ENCODE data around the gene CFAP206. TPM values are rescaled to one million over a fixed set of nuclear protein-coding genes. Genes with fewer than 3 reads are reported as not detected.

Gene CFAP206
- total and polyA plus RNA-seq, 7 donors, result 0.04 to 0.36 (median 0.23) TPM; not detected in 3

- Histone ChIP-seq H3K4me1 (no peaks in the 10 kb centered on the region), H3K9me3 (no peaks in the 10 kb centered on the region), H3K36me3 (no peaks in the 10 kb centered on the region), H3K27ac (no peak overlapping the region), H3K27me3 (no peaks in the 10 kb centered on the region), H3K4me3 (no peak overlapping the region)
- WGBS, 2 donors, result 83 to 85% methylated on average over 10 of the region's 10 CpGs
- no peak for DNase-seq
- intact Hi-C loops (cut with DNase I), result loop anchor here (10.0 kb wide), 2 partner anchors 188 to 1478 kb away; partner anchors contain the start of gene RARS2
- TF ChIP-seq, protein P1, sequence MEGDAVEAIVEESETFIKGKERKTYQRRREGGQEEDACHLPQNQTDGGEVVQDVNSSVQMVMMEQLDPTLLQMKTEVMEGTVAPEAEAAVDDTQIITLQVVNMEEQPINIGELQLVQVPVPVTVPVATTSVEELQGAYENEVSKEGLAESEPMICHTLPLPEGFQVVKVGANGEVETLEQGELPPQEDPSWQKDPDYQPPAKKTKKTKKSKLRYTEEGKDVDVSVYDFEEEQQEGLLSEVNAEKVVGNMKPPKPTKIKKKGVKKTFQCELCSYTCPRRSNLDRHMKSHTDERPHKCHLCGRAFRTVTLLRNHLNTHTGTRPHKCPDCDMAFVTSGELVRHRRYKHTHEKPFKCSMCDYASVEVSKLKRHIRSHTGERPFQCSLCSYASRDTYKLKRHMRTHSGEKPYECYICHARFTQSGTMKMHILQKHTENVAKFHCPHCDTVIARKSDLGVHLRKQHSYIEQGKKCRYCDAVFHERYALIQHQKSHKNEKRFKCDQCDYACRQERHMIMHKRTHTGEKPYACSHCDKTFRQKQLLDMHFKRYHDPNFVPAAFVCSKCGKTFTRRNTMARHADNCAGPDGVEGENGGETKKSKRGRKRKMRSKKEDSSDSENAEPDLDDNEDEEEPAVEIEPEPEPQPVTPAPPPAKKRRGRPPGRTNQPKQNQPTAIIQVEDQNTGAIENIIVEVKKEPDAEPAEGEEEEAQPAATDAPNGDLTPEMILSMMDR (IDR thresholded peaks at IDR 0.05), result no peak
- TF ChIP-seq POLR2A (IDR thresholded peaks at IDR 0.05) (no peak), EP300 (IDR thresholded peaks at IDR 0.05) (no peak), POLR2AphosphoS5 (IDR thresholded peaks at IDR 0.05) (no peak)
Measured at GRCh38 chr6:87396595-87397392, 11.0 kb upstream of the CFAP206 start.

GRCh38 chr6:87397656-87398055, 10.1 kb upstream of the CFAP206 start:
- Histone ChIP-seq H3K27me3 (no peaks in the 10 kb centered on the region), H3K36me3 (no peaks in the 10 kb centered on the region), H3K27ac (no peak overlapping the region), H3K4me1 (no peaks in the 10 kb centered on the region), H3K9me3 (no peaks in the 10 kb centered on the region), H3K4me3 (no peak overlapping the region)
- 73 to 91% methylated on average over 1 of the region's 1 CpG for WGBS, 2 donors
- no peak for DNase-seq
- intact Hi-C loops (cut with DNase I), result loop anchor here (10.0 kb wide), 2 partner anchors 187 to 1477 kb away; partner anchors contain the start of gene RARS2
- TF ChIP-seq POLR2A (IDR thresholded peaks at IDR 0.05) (no peak), POLR2AphosphoS5 (IDR thresholded peaks at IDR 0.05) (no peak)
- TF ChIP-seq, protein P1 (IDR thresholded peaks at IDR 0.05), result no peak

DNA sequence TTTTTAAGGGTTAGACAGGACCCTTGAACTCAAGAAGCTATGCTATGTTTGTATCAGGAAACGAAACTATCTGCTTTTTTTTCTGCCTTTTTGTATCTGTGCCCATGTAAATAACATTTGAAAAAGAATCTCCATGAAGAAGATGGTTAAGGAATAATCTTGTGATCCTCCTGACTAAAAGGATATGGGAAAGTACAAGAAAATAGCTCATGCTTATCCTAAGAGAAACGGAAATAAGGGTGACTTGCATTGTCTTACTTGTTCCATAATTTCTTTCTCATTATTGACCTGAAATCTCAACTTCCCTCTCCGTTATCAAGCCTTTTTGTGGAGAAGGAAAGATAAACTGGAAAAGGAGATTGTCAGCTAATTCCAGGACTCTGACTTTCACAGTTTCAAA, 5.9 kb upstream of the CFAP206 start:
- DNase-seq, result no peak
- 81 to 83% methylated on average over 3 of the region's 3 CpGs for WGBS, 2 donors
- no peaks in the 10 kb centered on the region for H3K9me3 ChIP-seq
- TF ChIP-seq POLR2A (IDR thresholded peaks at IDR 0.05) (no peak), POLR2AphosphoS5 (IDR thresholded peaks at IDR 0.05) (no peak), EP300 (IDR thresholded peaks at IDR 0.05) (no peak)
- TF ChIP-seq, protein P1 (IDR thresholded peaks at IDR 0.05), result no peak
- no peak overlapping the region for H3K4me3 ChIP-seq
- no peak overlapping the region for H3K27ac ChIP-seq
- H3K4me1 ChIP-seq, result peaks cover 0 to under 1% (median 0%) of the 10 kb centered on the region in 4 donors
- H3K27me3 ChIP-seq, result no peaks in the 10 kb centered on the region
- intact Hi-C loops (cut with DNase I), result no loop called here
- H3K36me3 ChIP-seq, result no peaks in the 10 kb centered on the region

DNA sequence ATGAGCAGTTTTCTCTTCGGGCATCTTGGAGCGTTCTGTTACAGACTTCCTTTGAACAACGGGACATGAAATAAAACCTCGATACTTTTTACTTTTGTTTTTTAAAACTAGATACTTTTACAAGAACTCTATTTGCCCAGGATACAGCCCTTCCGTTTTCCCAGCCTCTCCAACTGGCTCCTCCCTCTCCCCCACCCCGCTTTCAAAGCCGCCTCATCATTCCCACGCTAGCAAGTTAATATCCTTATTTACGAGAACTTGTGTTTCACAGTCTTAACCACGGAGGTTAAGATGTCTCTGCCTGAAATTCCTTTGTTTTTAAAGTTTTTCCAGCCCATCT, 241 bp upstream of the CFAP206 start:
- H3K9me3 ChIP-seq, result no peaks in the 10 kb centered on the region
- no peaks in the 10 kb centered on the region for H3K27me3 ChIP-seq
- H3K36me3 ChIP-seq, result no peaks in the 10 kb centered on the region
- intact Hi-C loops (cut with DNase I), result loop anchor here (5.0 kb wide), 1 partner anchor 65 kb away; the partner anchor contains the start of gene SLC35A1
- peak overlapping the region; percentile 64 to 94 (median 84) for H3K4me3 ChIP-seq
- WGBS, 2 donors, result 0 to 1% methylated on average over 10 of the region's 10 CpGs
- peaks cover 0 to 7% (median 5%) of the 10 kb centered on the region in 4 donors for H3K4me1 ChIP-seq
- H3K27ac ChIP-seq, result peak overlapping the region; percentile 82 to 90 (median 85)
- TF ChIP-seq POLR2A (IDR thresholded peaks at IDR 0.05) (no peak), EP300 (IDR thresholded peaks at IDR 0.05) (no peak), POLR2AphosphoS5 (IDR thresholded peaks at IDR 0.05) (no peak)
- TF ChIP-seq, protein P1 (IDR thresholded peaks at IDR 0.05), result no peak
- peak; percentile 67 for DNase-seq

Data from sigmoid colon (tissue), 7 donors.